ENCODE data around the gene WNT7B. TPM values are rescaled to one million over a fixed set of nuclear protein-coding genes. Genes with fewer than 3 reads are reported as not detected.

The WNT7B gene
- total RNA-seq, 5 donors from 2014 or later (not counting 1 experiment from before 2014, with no cell fraction given), result 0.15 TPM; not detected in 4

DNA sequence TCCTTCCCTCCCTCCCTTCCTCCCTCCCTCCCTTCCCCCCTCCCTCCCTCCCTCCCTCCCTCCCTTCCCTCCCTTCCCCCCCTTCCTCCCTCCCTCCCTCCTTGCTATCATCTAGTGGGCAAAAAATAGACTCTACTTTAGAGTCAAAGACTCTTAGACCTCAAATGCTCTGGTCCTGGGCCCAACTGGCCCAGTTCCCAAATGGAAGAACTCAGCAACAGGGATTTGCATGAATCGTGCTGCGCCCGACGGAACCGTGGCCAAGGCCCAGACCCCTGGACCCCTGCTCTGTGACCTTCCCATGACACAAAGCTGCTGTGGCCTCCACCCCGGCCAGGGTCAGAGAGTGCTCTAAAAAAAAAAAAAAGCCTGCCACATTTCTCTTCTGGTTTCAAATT lies 97.4 kb downstream of the WNT7B start:
- no peak overlapping the region for H3K27ac ChIP-seq (ENCODE audit: low read length)
- POLR2A ChIA-PET, result no interaction called here
- WGBS (ENCODE audit: insufficient coverage), result 82% methylated on average over 6 of the region's 6 CpGs

DNA sequence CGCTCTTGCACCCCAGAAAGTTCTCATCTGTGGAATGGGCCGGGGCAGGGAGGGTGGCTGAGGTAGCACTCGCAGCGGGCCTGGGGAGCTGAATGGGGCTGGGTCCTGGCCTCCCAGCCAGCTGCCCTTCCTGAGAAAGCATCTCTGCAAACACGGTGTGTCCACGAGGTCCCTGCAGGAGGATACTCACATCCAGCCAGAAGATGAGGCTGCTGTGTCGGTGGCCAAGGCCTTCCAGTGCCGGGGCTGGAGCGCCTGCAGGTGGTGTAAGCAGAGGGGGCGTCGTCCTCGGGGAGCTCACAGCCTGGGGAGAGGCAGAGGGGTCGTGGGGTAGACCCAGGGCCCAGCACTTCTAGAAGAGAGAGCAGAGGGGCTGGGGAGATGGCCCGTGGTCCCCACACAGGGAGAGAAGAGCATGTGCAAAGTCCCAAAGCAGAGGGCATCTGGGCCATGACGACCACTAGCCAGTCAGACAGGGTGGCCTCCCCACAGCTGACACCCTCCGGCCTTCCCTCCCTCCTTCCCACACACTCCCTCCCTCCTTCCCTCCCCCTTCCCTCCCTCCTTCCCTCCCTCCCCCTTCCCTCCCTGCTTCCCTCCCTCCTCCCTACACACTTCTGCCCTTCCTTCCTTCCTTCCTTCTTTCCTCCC lies 97.9 kb downstream of the WNT7B start:
- 21% methylated on average over 14 of the region's 16 CpGs for WGBS (ENCODE audit: insufficient coverage)
- H3K9me3 Mint-ChIP-seq, result no peaks in the 10 kb centered on the region
- DNase-seq, result no peak

More for the DNA sequence above, 97.4 kb downstream of the WNT7B start:
- Mint-ChIP-seq H3K9me3 (no peaks in the 10 kb centered on the region), H3K27ac (no peak overlapping the region), H3K36me3 (no peaks in the 10 kb centered on the region), H3K4me1 (no peaks in the 10 kb centered on the region), H3K27me3 (peaks cover 13 to 56% of the 10 kb centered on the region in 2 donors), H3K4me3 (no peak overlapping the region)
- Histone ChIP-seq H3K36me3 (ENCODE audit: control insufficient read depth in 2 of 2, extremely low read depth in 1 of 2, insufficient read depth in 1 of 2, low read length in 1 of 2) (no peaks in the 10 kb centered on the region), H3K4me1 (ENCODE audit: control insufficient read depth in 1 of 2, extremely low read depth in 1 of 2, insufficient read depth in 2 of 2, low read length in 2 of 2) (no peaks in the 10 kb centered on the region), H3K4me3 (ENCODE audit: control insufficient read depth in 1 of 2, extremely low read depth in 1 of 2, low read length in 1 of 2) (no peak overlapping the region), H3K9me3 (no peaks in the 10 kb centered on the region), H3K27me3 (replicated peaks in 1 of 2; ENCODE audit: control insufficient read depth in 2 of 2, extremely low read depth in 1 of 2, insufficient read depth in 2 of 2, low read length in 1 of 2) (peaks cover 5 to 82% of the 10 kb centered on the region in 2 experiments)
- CTCF ChIA-PET, result no interaction called here
- DNase-seq (no peak), ATAC-seq (replicated peaks in 1 of 4) (no peak)

DNA sequence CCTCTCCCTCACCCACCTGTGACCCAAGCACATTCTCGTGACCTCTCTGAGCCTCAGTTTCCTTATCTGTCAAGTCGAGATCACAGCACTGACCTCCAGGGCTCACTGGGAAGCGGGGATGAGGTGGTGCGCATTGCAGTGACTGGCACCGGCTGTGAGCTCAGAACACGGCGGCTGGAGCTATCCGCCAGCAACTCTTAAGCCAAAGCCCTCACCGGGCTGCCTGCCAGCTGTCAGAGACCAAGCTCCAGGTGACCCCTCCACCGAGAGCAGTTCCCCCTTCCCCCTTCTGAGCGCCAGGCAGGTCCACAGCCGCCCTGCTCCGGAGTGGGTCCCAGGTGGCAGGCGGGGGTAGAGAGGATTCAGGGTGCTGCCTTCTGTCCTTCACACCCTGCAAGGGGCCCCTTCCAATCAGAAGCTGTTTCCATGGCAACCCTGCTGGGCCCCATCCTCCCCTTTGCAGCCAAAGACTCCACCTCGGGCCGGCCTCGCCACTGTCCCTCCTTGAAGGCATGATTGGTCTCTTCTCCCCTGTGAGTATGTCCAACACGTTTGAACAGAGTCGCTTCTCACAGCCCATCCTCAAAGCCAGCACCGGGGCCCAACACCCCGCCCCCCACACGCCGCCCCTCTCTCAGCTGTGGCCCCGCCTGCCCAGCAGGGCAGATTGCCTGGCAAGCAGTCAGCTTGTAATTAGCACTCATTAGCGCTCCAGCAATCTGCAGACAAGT lies 98.7 kb downstream of the WNT7B start:
- Mint-ChIP-seq H3K4me3 (no peak overlapping the region), H3K27ac (no peak overlapping the region), H3K9me3 (peaks cover 0 to 3% (median 0%) of the 10 kb centered on the region in 3 donors), H3K4me1 (no peaks in the 10 kb centered on the region), H3K36me3 (no peaks in the 10 kb centered on the region), H3K27me3 (peaks cover 7 to 47% of the 10 kb centered on the region in 2 donors)
- WGBS (ENCODE audit: insufficient coverage), result 28% methylated on average over 19 of the region's 25 CpGs
- DNase-seq (peak in 2 of 35 experiments; percentile 1 to 11), ATAC-seq (replicated peaks in 1 of 4) (no peak)
- H3K9me3 ChIP-seq, result no peaks in the 10 kb centered on the region
- ChIA-PET CTCF (no interaction called here), POLR2A (no interaction called here)
- H3K36me3 ChIP-seq (ENCODE audit: control insufficient read depth in 2 of 2, extremely low read depth in 1 of 2, insufficient read depth in 1 of 2, low read length in 1 of 2), result no peaks in the 10 kb centered on the region
- H3K27me3 ChIP-seq (replicated peaks in 1 of 2; ENCODE audit: control insufficient read depth in 2 of 2, extremely low read depth in 1 of 2, insufficient read depth in 2 of 2, low read length in 1 of 2), result peaks cover 5 to 69% of the 10 kb centered on the region in 2 experiments
- H3K4me1 ChIP-seq (ENCODE audit: control insufficient read depth in 1 of 2, extremely low read depth in 1 of 2, insufficient read depth in 2 of 2, low read length in 2 of 2), result no peaks in the 10 kb centered on the region
- no peak overlapping the region for H3K4me3 ChIP-seq (ENCODE audit: control insufficient read depth in 1 of 2, extremely low read depth in 1 of 2, low read length in 1 of 2)
- no peak overlapping the region for H3K27ac ChIP-seq (ENCODE audit: low read length)

More for the DNA sequence above, 97.9 kb downstream of the WNT7B start:
- H3K36me3 ChIP-seq (ENCODE audit: control insufficient read depth in 2 of 2, extremely low read depth in 1 of 2, insufficient read depth in 1 of 2, low read length in 1 of 2), result no peaks in the 10 kb centered on the region
- H3K4me1 ChIP-seq (ENCODE audit: control insufficient read depth in 1 of 2, extremely low read depth in 1 of 2, insufficient read depth in 2 of 2, low read length in 2 of 2), result no peaks in the 10 kb centered on the region
- POLR2A ChIA-PET, result no interaction called here
- CTCF ChIA-PET, result no interaction called here
- H3K4me3 ChIP-seq (ENCODE audit: control insufficient read depth in 1 of 2, extremely low read depth in 1 of 2, low read length in 1 of 2), result no peak overlapping the region
- Mint-ChIP-seq H3K4me1 (no peaks in the 10 kb centered on the region), H3K27ac (no peak overlapping the region), H3K36me3 (no peaks in the 10 kb centered on the region), H3K27me3 (peaks cover 13 to 55% of the 10 kb centered on the region in 2 donors), H3K4me3 (no peak overlapping the region)
- H3K27ac ChIP-seq (ENCODE audit: low read length), result no peak overlapping the region
- peaks cover 5 to 76% of the 10 kb centered on the region in 2 experiments for H3K27me3 ChIP-seq (replicated peaks in 1 of 2; ENCODE audit: control insufficient read depth in 2 of 2, extremely low read depth in 1 of 2, insufficient read depth in 2 of 2, low read length in 1 of 2)
- H3K9me3 ChIP-seq, result no peaks in the 10 kb centered on the region
- ATAC-seq (replicated peaks in 1 of 4), result peak in 1 of 4 experiments; percentile 17

DNA sequence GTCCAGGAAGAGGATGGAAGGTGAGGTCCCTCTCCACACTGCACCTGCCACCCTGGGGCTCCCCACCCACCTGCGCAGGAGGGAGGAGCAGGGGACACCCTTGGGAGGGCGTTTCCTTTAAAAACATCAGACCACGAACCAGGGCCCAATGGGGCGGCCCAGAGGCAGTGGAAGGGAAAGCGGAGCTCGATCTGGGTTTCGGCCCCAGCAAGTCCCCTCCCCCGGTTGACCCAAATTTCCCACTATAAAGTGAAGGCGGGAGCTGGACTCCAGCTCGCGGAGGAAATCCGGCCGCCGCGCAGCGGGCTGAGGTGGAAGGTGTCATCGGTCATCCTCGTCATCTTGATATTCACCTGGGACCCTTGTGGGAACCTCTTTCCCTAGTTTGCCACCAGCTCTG lies 99.3 kb downstream of the WNT7B start:
- no peak for ATAC-seq (replicated peaks in 1 of 4)
- Mint-ChIP-seq H3K4me3 (no peak overlapping the region), H3K9me3 (peaks cover 0 to 9% (median 4%) of the 10 kb centered on the region in 3 donors), H3K27ac (no peak overlapping the region), H3K4me1 (no peaks in the 10 kb centered on the region), H3K36me3 (no peaks in the 10 kb centered on the region), H3K27me3 (peaks cover 7 to 49% of the 10 kb centered on the region in 2 donors)
- H3K9me3 ChIP-seq, result no peaks in the 10 kb centered on the region
- H3K27me3 ChIP-seq (replicated peaks in 1 of 2; ENCODE audit: control insufficient read depth in 2 of 2, extremely low read depth in 1 of 2, insufficient read depth in 2 of 2, low read length in 1 of 2), result peaks cover 5 to 63% of the 10 kb centered on the region in 2 experiments
- DNase-seq, result peak in 1 of 35 experiments; percentile 22
- no peaks in the 10 kb centered on the region for H3K36me3 ChIP-seq (ENCODE audit: control insufficient read depth in 2 of 2, extremely low read depth in 1 of 2, insufficient read depth in 1 of 2, low read length in 1 of 2)
- H3K4me1 ChIP-seq (ENCODE audit: control insufficient read depth in 1 of 2, extremely low read depth in 1 of 2, insufficient read depth in 2 of 2, low read length in 2 of 2), result no peaks in the 10 kb centered on the region
- 49% methylated on average over 5 of the region's 18 CpGs for WGBS (ENCODE audit: insufficient coverage)
- H3K27ac ChIP-seq (ENCODE audit: low read length), result no peak overlapping the region
- CTCF ChIA-PET, result no interaction called here
- H3K4me3 ChIP-seq (ENCODE audit: control insufficient read depth in 1 of 2, extremely low read depth in 1 of 2, low read length in 1 of 2), result no peak overlapping the region
- POLR2A ChIA-PET, result no interaction called here

DNA sequence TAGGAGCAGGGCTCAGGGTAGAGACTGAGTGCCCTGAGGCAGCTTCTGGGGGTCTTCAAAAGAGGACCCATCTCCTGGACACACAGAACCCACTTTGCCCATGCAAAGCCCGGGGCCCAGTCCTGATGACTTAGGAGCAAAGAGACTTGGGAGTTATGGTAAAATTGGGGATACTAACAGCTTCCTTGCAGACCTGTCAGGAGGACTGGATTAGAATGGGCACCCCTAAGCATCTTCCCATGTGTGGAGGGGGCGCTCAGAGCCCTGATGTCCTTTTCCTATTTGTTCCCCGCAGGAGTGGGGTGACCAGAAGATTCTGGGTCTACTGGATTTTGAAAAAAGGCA lies 100.0 kb downstream of the WNT7B start:
- DNase-seq (peak in 1 of 35 experiments; percentile 13), ATAC-seq (replicated peaks in 1 of 4) (no peak)
- H3K4me1 ChIP-seq (ENCODE audit: control insufficient read depth in 1 of 2, extremely low read depth in 1 of 2, insufficient read depth in 2 of 2, low read length in 2 of 2), result no peaks in the 10 kb centered on the region
- 80% methylated on average over 1 of the region's 3 CpGs for WGBS (ENCODE audit: insufficient coverage)
- H3K27me3 Mint-ChIP-seq, result peaks cover 7 to 43% of the 10 kb centered on the region in 2 donors
- H3K9me3 ChIP-seq, result no peaks in the 10 kb centered on the region
- H3K36me3 ChIP-seq (ENCODE audit: control insufficient read depth in 2 of 2, extremely low read depth in 1 of 2, insufficient read depth in 1 of 2, low read length in 1 of 2), result no peaks in the 10 kb centered on the region
- H3K4me3 Mint-ChIP-seq, result no peak overlapping the region
- POLR2A ChIA-PET, result no interaction called here
- no peak overlapping the region for H3K4me3 ChIP-seq (ENCODE audit: control insufficient read depth in 1 of 2, extremely low read depth in 1 of 2, low read length in 1 of 2)
- peaks cover 0 to 10% (median 5%) of the 10 kb centered on the region in 3 donors for H3K9me3 Mint-ChIP-seq
- H3K27ac ChIP-seq (ENCODE audit: low read length), result no peak overlapping the region
- no peaks in the 10 kb centered on the region for H3K4me1 Mint-ChIP-seq
- no peaks in the 10 kb centered on the region for H3K36me3 Mint-ChIP-seq
- no peak overlapping the region for H3K27ac Mint-ChIP-seq
- CTCF ChIA-PET, result no interaction called here
- peaks cover 5 to 57% of the 10 kb centered on the region in 2 experiments for H3K27me3 ChIP-seq (replicated peaks in 1 of 2; ENCODE audit: control insufficient read depth in 2 of 2, extremely low read depth in 1 of 2, insufficient read depth in 2 of 2, low read length in 1 of 2)

DNA sequence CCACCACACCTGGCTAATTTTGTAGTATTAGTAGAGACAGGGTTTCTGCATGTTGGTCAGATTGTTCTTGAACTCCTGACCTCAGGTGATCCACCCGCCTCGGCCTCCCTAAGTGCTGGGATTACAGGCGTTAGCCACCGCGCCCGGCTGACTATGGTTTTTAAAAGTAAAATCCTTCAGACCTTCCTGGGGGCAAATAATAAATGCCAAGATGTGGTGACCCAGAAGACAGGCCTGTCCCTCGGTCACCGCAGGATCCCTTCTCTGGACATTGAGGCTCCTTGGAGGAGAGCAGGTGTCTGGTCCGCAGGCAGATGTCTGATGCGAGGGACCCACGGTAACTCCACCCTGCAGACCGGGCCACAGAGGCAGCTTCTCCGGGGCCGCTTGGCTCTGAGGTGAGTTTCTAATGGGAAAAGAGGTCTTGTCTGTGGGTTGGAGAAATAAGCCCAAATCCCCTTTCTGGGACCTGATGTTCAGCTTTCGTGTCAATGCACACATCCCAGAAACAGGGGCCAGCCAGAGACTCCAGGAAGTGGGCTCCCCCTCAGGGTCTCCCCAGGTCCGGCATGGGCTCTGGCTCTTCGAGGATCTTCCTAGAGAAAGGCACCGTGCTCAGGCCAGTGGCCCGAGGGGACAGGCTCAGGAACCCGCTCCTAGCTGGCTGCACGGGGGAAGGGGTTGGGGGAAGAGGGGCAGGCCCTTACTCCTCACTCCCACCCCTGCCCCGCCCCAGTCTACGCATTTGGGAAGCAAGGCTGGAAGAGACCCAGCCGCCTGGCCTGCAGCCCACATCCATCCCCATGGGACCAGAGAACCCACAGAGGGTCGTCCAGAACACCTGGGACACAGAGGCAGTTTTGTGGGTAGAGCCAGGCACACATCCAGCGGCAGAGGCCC lies 100.6 kb downstream of the WNT7B start:
- ATAC-seq (replicated peaks in 1 of 4) (no peak), DNase-seq (peak in 1 of 35 experiments; percentile 19)
- Histone ChIP-seq H3K9me3 (no peaks in the 10 kb centered on the region), H3K27ac (ENCODE audit: low read length) (no peak overlapping the region), H3K4me3 (ENCODE audit: control insufficient read depth in 1 of 2, extremely low read depth in 1 of 2, low read length in 1 of 2) (no peak overlapping the region), H3K4me1 (ENCODE audit: control insufficient read depth in 1 of 2, extremely low read depth in 1 of 2, insufficient read depth in 2 of 2, low read length in 2 of 2) (no peaks in the 10 kb centered on the region), H3K36me3 (ENCODE audit: control insufficient read depth in 2 of 2, extremely low read depth in 1 of 2, insufficient read depth in 1 of 2, low read length in 1 of 2) (no peaks in the 10 kb centered on the region), H3K27me3 (replicated peaks in 1 of 2; ENCODE audit: control insufficient read depth in 2 of 2, extremely low read depth in 1 of 2, insufficient read depth in 2 of 2, low read length in 1 of 2) (peaks cover 5 to 51% of the 10 kb centered on the region in 2 experiments)
- CTCF ChIA-PET, result no interaction called here
- Mint-ChIP-seq H3K9me3 (peaks cover 0 to 10% (median 5%) of the 10 kb centered on the region in 3 donors), H3K4me1 (no peaks in the 10 kb centered on the region), H3K4me3 (no peak overlapping the region), H3K27me3 (peaks cover 7 to 38% of the 10 kb centered on the region in 2 donors), H3K36me3 (no peaks in the 10 kb centered on the region), H3K27ac (no peak overlapping the region)
- POLR2A ChIA-PET, result no interaction called here
- 90% methylated on average over 12 of the region's 26 CpGs for WGBS (ENCODE audit: insufficient coverage)
